Astrocyte of the spinal cord (primary cell): ENCODE data around the gene KDM4C.

Experiments
- DNase-seq: peaks from one replicate; pipeline ENCODE4 v3.0.0; 2011; ENCODE audit warnings: low read depth, low spot score
- H3K4me3 ChIP-seq: 2 replicates; pipeline ENCODE4 v1.5.1; 2011; ENCODE audit warnings: low read depth, mild to moderate bottlenecking, low read length, moderate library complexity
- in situ Hi-C: cut with HindIII; loops from 2 replicates; pipeline ENCODE4 v1.10.0; 2017; ENCODE audit warnings: low sequenced_read_pairs
- TF ChIP-seq, protein P1 (sequence below): IDR thresholded peaks from 2 replicates; pipeline ENCODE4 v1.5.1; 2012; ENCODE audit warnings: low read depth, mild to moderate bottlenecking, low read length, inconsistent platforms

KDM4C gene

DNA sequence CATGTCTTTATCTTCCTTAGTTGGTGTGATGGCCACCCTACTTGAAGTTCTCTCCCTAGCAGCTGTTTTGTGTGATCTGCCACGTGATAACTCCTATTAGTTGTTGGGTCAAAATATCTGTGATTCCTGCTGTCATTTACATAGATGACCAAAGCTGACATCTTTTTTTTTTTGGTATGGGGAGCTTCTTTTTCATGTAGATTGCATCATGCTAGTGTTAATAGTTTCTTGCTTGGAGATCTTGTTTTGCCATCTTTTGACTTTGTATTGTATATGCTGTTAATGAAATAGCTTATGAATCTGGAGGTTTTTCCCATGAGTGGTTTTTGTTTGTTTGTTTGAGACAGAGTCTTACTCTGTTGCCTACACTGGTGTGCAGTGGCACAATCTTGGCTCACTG lies 243.8 kb downstream of the KDM4C start:
- no peak overlapping the region for H3K4me3 ChIP-seq
- TF ChIP-seq, protein P1, sequence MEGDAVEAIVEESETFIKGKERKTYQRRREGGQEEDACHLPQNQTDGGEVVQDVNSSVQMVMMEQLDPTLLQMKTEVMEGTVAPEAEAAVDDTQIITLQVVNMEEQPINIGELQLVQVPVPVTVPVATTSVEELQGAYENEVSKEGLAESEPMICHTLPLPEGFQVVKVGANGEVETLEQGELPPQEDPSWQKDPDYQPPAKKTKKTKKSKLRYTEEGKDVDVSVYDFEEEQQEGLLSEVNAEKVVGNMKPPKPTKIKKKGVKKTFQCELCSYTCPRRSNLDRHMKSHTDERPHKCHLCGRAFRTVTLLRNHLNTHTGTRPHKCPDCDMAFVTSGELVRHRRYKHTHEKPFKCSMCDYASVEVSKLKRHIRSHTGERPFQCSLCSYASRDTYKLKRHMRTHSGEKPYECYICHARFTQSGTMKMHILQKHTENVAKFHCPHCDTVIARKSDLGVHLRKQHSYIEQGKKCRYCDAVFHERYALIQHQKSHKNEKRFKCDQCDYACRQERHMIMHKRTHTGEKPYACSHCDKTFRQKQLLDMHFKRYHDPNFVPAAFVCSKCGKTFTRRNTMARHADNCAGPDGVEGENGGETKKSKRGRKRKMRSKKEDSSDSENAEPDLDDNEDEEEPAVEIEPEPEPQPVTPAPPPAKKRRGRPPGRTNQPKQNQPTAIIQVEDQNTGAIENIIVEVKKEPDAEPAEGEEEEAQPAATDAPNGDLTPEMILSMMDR = no peak
- no peak for DNase-seq
- in situ Hi-C loops = no loop called here

DNA sequence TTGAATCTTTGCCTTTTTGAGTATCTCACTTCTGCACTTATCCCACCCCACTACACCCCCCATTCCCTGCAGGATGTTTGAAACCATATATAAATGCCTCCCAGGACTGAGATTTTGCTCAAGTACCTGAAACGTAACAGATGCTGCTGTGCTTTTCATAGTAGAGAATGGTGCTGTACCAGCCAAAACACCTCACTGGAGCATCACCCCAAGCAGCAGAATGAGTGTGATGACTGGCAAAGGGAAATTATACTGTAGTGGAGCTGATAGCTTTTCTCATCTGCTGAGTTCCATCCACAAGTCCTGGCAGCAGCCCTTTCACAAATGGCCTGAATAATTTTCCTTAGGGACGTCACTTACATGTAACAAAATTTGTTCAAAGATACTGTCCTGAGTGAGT lies 246.1 kb downstream of the KDM4C start:
- in situ Hi-C loops = no loop called here

DNA sequence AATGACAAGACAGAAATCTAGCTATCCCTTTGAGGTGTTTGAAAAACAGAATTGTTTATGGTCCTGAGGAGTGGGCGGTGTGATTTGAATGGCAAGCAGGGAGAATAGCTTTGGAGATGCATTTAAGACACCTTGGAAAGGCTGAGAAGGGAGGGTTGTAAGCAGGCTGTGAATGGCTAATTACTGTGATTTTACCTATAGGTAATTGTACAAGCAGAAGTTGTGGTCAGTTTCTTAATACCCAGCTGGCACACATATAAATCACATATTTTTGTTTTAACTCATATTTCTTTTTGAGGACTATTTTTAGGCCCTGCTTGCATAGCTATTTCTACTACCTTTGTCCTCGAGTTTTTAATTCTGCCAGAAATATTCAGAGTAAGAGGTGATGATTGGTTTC lies 248.6 kb downstream of the KDM4C start:
- in situ Hi-C loops = no loop called here
- DNase-seq = no peak
- H3K4me3 ChIP-seq = no peak overlapping the region
- TF ChIP-seq, protein P1 = no peak

More for the DNA sequence above, 246.1 kb downstream of the KDM4C start:
- TF ChIP-seq, protein P1 = no peak
- H3K4me3 ChIP-seq = no peak overlapping the region
- DNase-seq = no peak

DNA sequence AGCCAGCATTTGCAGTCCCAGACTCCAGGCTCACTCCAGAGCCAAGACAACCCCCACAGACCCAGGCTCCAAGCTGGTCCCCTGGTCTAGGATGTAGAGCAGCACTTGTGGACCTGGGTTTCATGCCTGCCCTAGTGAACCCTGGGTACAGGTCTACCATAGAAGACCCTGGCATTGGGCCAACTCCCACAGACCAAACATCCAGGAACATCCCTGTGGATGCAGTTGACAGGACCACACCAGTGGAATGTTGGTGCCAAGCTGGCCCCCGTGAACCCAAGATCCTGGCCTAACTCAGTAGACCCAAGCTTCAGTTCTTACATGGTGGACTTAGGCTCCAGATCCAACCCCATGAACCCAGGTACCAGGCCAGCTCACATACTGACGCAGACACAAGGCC lies 250.6 kb downstream of the KDM4C start:
- no peak for DNase-seq
- in situ Hi-C loops = no loop called here
- TF ChIP-seq, protein P1 = no peak
- no peak overlapping the region for H3K4me3 ChIP-seq

DNA sequence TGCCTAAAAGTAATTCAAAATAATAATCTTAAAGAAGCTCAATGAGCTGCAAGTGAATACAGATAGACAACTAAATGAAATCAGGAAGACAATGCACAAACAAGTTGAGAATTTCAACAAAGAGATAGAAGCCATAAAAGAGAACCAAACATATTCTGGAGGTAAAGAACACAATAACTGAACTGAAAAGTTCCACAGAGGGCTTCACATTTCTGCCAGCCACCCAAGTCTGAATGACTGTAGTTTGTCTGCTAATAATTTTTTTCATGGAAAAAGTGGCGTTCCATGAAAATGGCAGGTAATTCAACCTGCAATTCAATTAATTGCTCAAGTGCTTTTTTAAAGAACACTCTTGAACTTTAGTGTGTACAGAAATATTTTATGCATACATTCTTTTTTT lies 251.3 kb downstream of the KDM4C start:
- no peak for DNase-seq
- in situ Hi-C loops = no loop called here
- TF ChIP-seq, protein P1 = no peak
- H3K4me3 ChIP-seq = no peak overlapping the region

DNA sequence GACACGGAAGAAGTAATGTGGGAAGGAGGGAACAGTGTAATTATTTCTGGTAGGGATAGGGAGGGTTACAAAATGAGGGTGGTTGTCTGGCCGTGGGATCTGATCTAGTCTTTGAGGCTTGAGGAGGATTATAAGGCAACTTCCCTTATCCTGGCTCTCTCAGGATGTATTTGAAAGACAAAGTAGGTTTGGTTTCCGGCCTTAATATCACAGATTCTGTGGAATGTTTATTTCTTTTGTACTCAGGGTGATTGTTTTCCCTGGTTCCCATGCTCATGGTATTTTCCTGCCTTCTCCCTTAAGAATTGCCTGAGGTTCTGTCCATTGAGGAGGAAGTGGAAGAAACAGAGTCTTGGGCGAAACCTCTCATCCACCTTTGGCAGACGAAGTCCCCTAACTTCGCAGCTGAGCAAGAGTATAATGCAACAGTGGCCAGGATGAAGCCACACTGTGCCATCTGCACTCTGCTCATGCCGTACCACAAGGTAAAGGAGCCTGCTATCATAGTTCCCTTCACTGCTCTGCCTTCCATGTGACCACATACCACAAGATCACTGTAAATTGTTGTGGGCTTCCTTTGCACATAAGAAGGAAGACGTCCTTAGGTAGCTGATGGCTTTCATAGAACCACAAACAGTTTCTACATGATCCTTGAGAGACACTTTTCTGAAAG lies 253.8 kb downstream of the KDM4C start:
- no peak overlapping the region for H3K4me3 ChIP-seq
- in situ Hi-C loops = no loop called here
- DNase-seq = no peak
- TF ChIP-seq, protein P1 = no peak
